SH-SY5Y (cell line): ENCODE data around the gene NCK1.

ENCODE experiments used
- GATA2 ChIP-seq: IDR thresholded peaks from 2 replicates; pipeline ENCODE4 v1.6.1; 2011; ENCODE audit warnings: mild to moderate bottlenecking, low read depth, low read length
- GATA3 ChIP-seq: IDR thresholded peaks from 2 replicates; pipeline ENCODE4 v1.6.1; 2011; ENCODE audit warnings: low read depth, mild to moderate bottlenecking, low read length, moderate library complexity

DNA sequence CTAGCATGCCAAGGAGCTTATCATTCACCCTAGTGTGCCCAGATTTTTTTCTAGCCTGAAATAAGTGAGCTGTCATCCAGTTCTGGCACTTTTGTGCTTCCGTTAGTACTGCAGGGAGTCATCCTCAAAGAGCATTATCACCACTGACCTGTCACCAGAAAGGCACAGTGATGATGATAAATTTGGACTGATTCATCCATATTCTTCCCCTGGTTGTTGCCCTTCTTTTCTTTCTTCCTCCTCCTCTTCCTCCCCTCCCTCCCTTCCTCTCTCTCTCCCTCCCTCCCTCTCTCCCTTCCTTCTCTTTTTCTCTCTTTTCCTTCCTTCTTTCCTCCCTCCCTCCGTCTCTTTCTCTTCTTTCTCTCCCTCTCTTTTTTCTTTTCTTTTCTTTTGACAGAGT lies 21.8 kb upstream of the NCK1 start:
- TF ChIP-seq GATA3 (no peak), GATA2 (no peak)
